GM13976 (cell line): ENCODE results near the gene KAZALD1.

Experiments
- DNase-seq: peaks from one replicate; pipeline ENCODE4 v3.0.0; 2012; ENCODE audit warnings: low spot score
- CTCF ChIP-seq: IDR thresholded peaks from 2 replicates; pipeline ENCODE4 v1.5.1; 2012; ENCODE audit warnings: borderline replicate concordance, mild to moderate bottlenecking; ENCODE audit not compliant: insufficient read depth; ENCODE audit errors: extremely low read depth, missing control alignments, control extremely low read depth
- in situ Hi-C: fragments of 300-500 bp; cut with MboI; formaldehyde crosslinking; loops from one replicate; pipeline ENCODE4 v1.12.0; 2022; ENCODE audit warnings: low sequenced_read_pairs, mixed read lengths, inconsistent platforms; ENCODE audit not compliant: unreplicated experiment

The KAZALD1 gene

GRCh38 chr10:101060951-101061623, 702 bp upstream of the KAZALD1 start:
- no peak for TF ChIP-seq CTCF
- in situ Hi-C loops = no loop called here
- peak; percentile 98 for DNase-seq

- in situ Hi-C loops = no loop called here
- TF ChIP-seq CTCF = peak; percentile 83
- peak; percentile 79 for DNase-seq
Measured at GRCh38 chr10:101062232-101063049, 652 bp downstream of the KAZALD1 start.

GRCh38 chr10:101063050-101063525, 1.3 kb downstream of the KAZALD1 start:
- in situ Hi-C loops = no loop called here
- no peak for TF ChIP-seq CTCF
- no peak for DNase-seq

GRCh38 chr10:101063548-101064414, 2.0 kb downstream of the KAZALD1 start:
- TF ChIP-seq CTCF = no peak
- in situ Hi-C loops = no loop called here
- DNase-seq = no peak

- no peak for DNase-seq
- TF ChIP-seq CTCF = no peak
- in situ Hi-C loops = no loop called here
Measured at GRCh38 chr10:101064415-101065030, 2.7 kb downstream of the KAZALD1 start.
